K562 (cell line): Measurements from ENCODE around the gene JPH3. TPM values are rescaled to one million over a fixed set of nuclear protein-coding genes. Genes with fewer than 3 reads are reported as not detected.
A peak's percentile ranks its signal among the peaks of the same experiment; 100 is the strongest.

Source experiments
- ATAC-seq: fragments of 200-7000 bp; cut with Tn5 transposase; 3 replicates; pipeline ENCODE4 v1.9.1; 2020; ENCODE audit warnings: moderate library complexity
- BruUV-seq: library from RNA; stranded (reverse); fragments of 400-500 nt; replicated peaks from 2 replicates; lab custom pipeline; 2021; lab: Mats Ljungman, UMichigan
- CTCF ChIA-PET: fragments of 300-600 bp; formaldehyde crosslinking; extraction: SDS; loops from one replicate; lab custom pipeline; 2021; ENCODE audit warnings: low intra/inter-chr PET ratio; lab: Yijun Ruan, JAX
- POLR2A ChIA-PET: fragments of 300-600, 350-650 bp; sonication (Branson Sonifier 250); formaldehyde crosslinking; extraction: SDS; loops from one replicate; lab custom pipeline; 2021; ENCODE audit warnings: antibody characterized with exemption, inconsistent platforms; lab: Yijun Ruan, JAX
- DNase-seq, 4 experiments: peaks; one replicate each; pipeline versions ENCODE4 v3.0.0 to v3.0.0-alpha.2; 2011 to 2018; ENCODE audit warnings: low spot score in 3 of 4, mixed read lengths in 3 of 4; ENCODE audit errors: extremely low read depth in 1 of 4
- FAIRE-seq: peaks from 2 replicates; lab custom pipeline; 2011; peaks lifted over from hg19 to GRCh38; lab: Jason Lieb, UNC
- H2AFZ ChIP-seq: 2 replicates; pipeline ENCODE4 v1.6.0; 2011; ENCODE audit warnings: low read depth, low read length, control low read depth, inconsistent platforms
- H3K27ac ChIP-seq: fragments of 200-600 bp; 3 replicates; pipeline ENCODE4 v1.8.0; 2011; ENCODE audit warnings: low read depth, mild to moderate bottlenecking, control low read depth, inconsistent platforms, low read length, moderate library complexity, mixed read lengths; ENCODE audit errors: extremely low read depth
- H3K27me3 ChIP-seq, 2 experiments: fragments of 300-600 bp in 1 of 2; 2 replicates in 1 of 2; 3 replicates in 1 of 2; pipeline versions ENCODE4 v1.6.0 to v1.8.0; 2011; ENCODE audit warnings: inconsistent platforms in 2 of 2, low read length in 2 of 2, mild to moderate bottlenecking in 1 of 2, mixed read lengths in 1 of 2, moderate library complexity in 1 of 2; ENCODE audit not compliant: control insufficient read depth in 2 of 2, insufficient read depth in 2 of 2
- H3K36me3 ChIP-seq: fragments of 300-600 bp; 3 replicates; pipeline ENCODE4 v1.8.0; 2011; ENCODE audit warnings: mild to moderate bottlenecking, low read length, inconsistent platforms; ENCODE audit not compliant: control insufficient read depth, insufficient read depth
- H3K4me1 ChIP-seq, 2 experiments: fragments of 200-600 bp in 1 of 2; replicated peaks in 1 of 2; 2 replicates in 1 of 2; 3 replicates in 1 of 2; pipeline versions ENCODE4 v1.5.1 to v1.8.0; 2011; ENCODE audit warnings: inconsistent platforms in 2 of 2, low read length in 2 of 2, mild to moderate bottlenecking in 1 of 2, mixed read lengths in 1 of 2, moderate library complexity in 1 of 2; ENCODE audit not compliant: control insufficient read depth in 2 of 2, insufficient read depth in 2 of 2
- H3K4me2 ChIP-seq: 2 replicates; pipeline ENCODE4 v1.6.1; 2011; ENCODE audit warnings: low read length, control low read depth, inconsistent platforms, mixed read lengths; ENCODE audit not compliant: insufficient read depth
- H3K4me3 ChIP-seq: fragments of 200-600 bp; sonication (generic), shearing (Covaris generic); 2 replicates; pipeline ENCODE4 v1.5.1; 2016; ENCODE audit warnings: control low read depth, inconsistent platforms
- H3K79me2 ChIP-seq: fragments of 200-600 bp; 3 replicates; pipeline ENCODE4 v1.8.0; 2011; ENCODE audit warnings: low read length, inconsistent platforms; ENCODE audit not compliant: control insufficient read depth, insufficient read depth
- H3K9ac ChIP-seq, 2 experiments: 2 replicates each; pipeline versions ENCODE4 v1.6.0 to v1.6.1; 2011; ENCODE audit warnings: low read depth in 2 of 2, low read length in 2 of 2, control low read depth in 1 of 2, inconsistent platforms in 1 of 2, mild to moderate bottlenecking in 1 of 2, mixed read lengths in 1 of 2; ENCODE audit not compliant: insufficient read depth in 1 of 2
- H3K9me1 ChIP-seq: one replicate; pipeline ENCODE4 v1.6.0; 2011; ENCODE audit warnings: inconsistent platforms, mild to moderate bottlenecking, low read length, moderate library complexity; ENCODE audit not compliant: control insufficient read depth, insufficient read depth
- H3K9me3 ChIP-seq: replicated peaks from 2 replicates; pipeline ENCODE4 v1.5.1; 2011; ENCODE audit warnings: low read depth, low read length, inconsistent platforms; ENCODE audit not compliant: control insufficient read depth, insufficient read depth
- H4K20me1 ChIP-seq: replicated peaks from 2 replicates; pipeline ENCODE4 v1.6.1; 2011; ENCODE audit warnings: low read length, inconsistent platforms, mixed read lengths; ENCODE audit not compliant: control insufficient read depth, insufficient read depth
- E2F3 ChIP-seq: fragments of 250-450 bp; sonication (Bioruptor Pico); IDR thresholded peaks from 2 replicates; pipeline ENCODE4 v1.4.0; 2020; ENCODE audit warnings: mild to moderate bottlenecking
- E4F1 ChIP-seq: fragments of 250-450 bp; sonication (Bioruptor Pico); IDR thresholded peaks from 2 replicates; pipeline ENCODE4 v1.5.0; 2021; ENCODE audit warnings: mild to moderate bottlenecking, borderline replicate concordance
- NRF1 ChIP-seq, 2 experiments: fragments of 450-650 bp; IDR thresholded peaks in 1 of 2; conservative IDR thresholded peaks in 1 of 2; 2 replicates each; pipeline ENCODE4 v1.6.1; 2014; ENCODE audit warnings: mild to moderate bottlenecking in 2 of 2
- PHF21A ChIP-seq: fragments of 450-650 bp; IDR thresholded peaks from 2 replicates; pipeline ENCODE4 v1.6.1; 2017; ENCODE audit warnings: low read depth, borderline replicate concordance
- RBFOX2 ChIP-seq: fragments of 200-400 bp; formaldehyde crosslinking; IDR thresholded peaks from 2 replicates; pipeline ENCODE4 v1.6.1; 2017; ENCODE audit warnings: low read depth, mild to moderate bottlenecking, low read length, moderate library complexity
- SUPT5H ChIP-seq: fragments of 450-650 bp; IDR thresholded peaks from 2 replicates; pipeline ENCODE4 v1.6.1; 2016
- TRIM24 ChIP-seq, 2 experiments: fragments of 450-650 bp; IDR thresholded peaks; 2 replicates each; pipeline ENCODE4 v1.6.1; 2016
- ZHX1 ChIP-seq: fragments of 150-350 bp; conservative IDR thresholded peaks from 2 replicates; pipeline ENCODE4 v1.6.1; 2014; ENCODE audit warnings: low read length
- ZNF174 ChIP-seq: fragments of 250-450 bp; sonication (Bioruptor Pico); IDR thresholded peaks from 2 replicates; pipeline ENCODE4 v1.4.0; 2020; ENCODE audit warnings: mild to moderate bottlenecking
- ZNF217 ChIP-seq: sonication (generic); formaldehyde crosslinking; IDR thresholded peaks from 2 replicates; pipeline ENCODE4 v1.8.0; 2022; ENCODE audit warnings: mild to moderate bottlenecking, missing genetic modification reagents
- ZNF263 ChIP-seq: sonication (generic); formaldehyde crosslinking; IDR thresholded peaks from 2 replicates; pipeline ENCODE4 v1.8.0; 2022; ENCODE audit warnings: mild to moderate bottlenecking, missing genetic modification reagents, borderline replicate concordance
- ZNF274 ChIP-seq: IDR thresholded peaks from 2 replicates; pipeline ENCODE4 v1.6.1; 2011; ENCODE audit warnings: low read depth, mild to moderate bottlenecking, low read length, moderate library complexity, borderline replicate concordance
- ZNF354B ChIP-seq: fragments of 250-450 bp; sonication (Bioruptor Pico); IDR thresholded peaks from 2 replicates; pipeline ENCODE4 v1.4.0; 2020
- WGBS: fragments of 100-300 bp; shearing (Covaris generic); methylation state at CpG from one replicate; pipeline ENCODE4 v1.1.6; 2016; ENCODE audit warnings: low coverage, mixed read lengths; ENCODE audit not compliant: insufficient coverage; ENCODE audit errors: missing lambda C conversion rate; 5-methylcytosine and 5-hydroxymethylcytosine counted together
- in situ Hi-C: fragments of 300-500 bp; cut with MboI; formaldehyde crosslinking; loops from 4 replicates; pipeline ENCODE4 v1.15.0; 2018; ENCODE audit warnings: inconsistent platforms, mixed read lengths
- intact Hi-C: fragments of 100-400 bp; cut with micrococcal nuclease; formaldehyde crosslinking; loops from 2 replicates; pipeline ENCODE4 v1.14.2; 2022
- polyA plus RNA-seq, 8 experiments: library from polyadenylated mRNA; depleted of rRNA in 4 of 8; stranded (reverse) in 5 of 8; unstranded in 3 of 8; fragments of >200 nt; fragmentation: Nextera tagmentation in 2 of 8; fragmentation: Illumina TruSeq in 1 of 8; extraction: Ambion mirVana in 2 of 8; extraction: Trizol in 1 of 8; gene quantifications; 2 replicates each; pipeline versions ENCODE4 v1.2.1 to v1.2.3, GENCODE V29; 2011 to 2014; ENCODE audit warnings: inconsistent platforms in 1 of 8, missing spikeins in 1 of 8
- total RNA-seq, 7 experiments: library from RNA; depleted of rRNA in 6 of 7; stranded (reverse); fragments of >200 nt in 6 of 7; fragmentation: Illumina TruSeq in 2 of 7; extraction: Trizol in 2 of 7; gene quantifications; 2 replicates each; pipeline versions ENCODE4 v1.2.1 to v1.2.3, GENCODE V29; 2011 to 2021; ENCODE audit warnings: low replicate concordance in 1 of 7

JPH3 gene
- total and polyA plus RNA-seq, 9 of the 15 experiments (the other 6 are each of a cell fraction or from before 2014, with no cell fraction given), result 0.01 TPM; not detected in 8

DNA sequence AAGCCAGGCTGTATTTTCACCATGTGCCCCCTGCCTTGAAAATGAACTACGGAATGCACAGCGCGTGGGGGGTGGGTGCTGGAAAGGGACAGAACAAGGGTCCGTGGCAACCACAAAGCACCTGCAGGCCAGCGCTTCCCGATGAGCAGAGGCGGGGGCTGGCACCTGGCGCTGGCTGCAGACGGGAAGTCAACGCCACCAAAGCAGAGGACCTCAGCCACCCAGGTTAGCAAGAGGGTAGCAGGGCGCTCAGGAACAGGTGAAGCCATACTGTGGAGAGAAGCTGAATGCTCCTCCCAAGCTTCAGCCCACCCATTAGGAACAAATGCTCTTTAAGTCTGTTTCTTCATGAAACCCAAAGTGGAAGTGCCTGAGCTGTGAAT lies 98.8 kb downstream of the JPH3 start:
- Histone ChIP-seq H3K4me3 (no peak overlapping the region), H3K9ac (peak overlapping the region in 1 of 2 experiments; percentile 4; a peak in 1 of 4 replicates), H4K20me1 (no peaks in the 10 kb centered on the region), H3K79me2 (no peaks in the 10 kb centered on the region), H2AFZ (no peak overlapping the region), H3K36me3 (peaks cover 66% of the 10 kb centered on the region; the same call in 1 of the 3 replicates), H3K4me2 (no peak overlapping the region), H3K9me1 (peaks cover 3% of the 10 kb centered on the region), H3K9me3 (no peaks in the 10 kb centered on the region), H3K4me1 (peaks cover 0 to 42% of the 10 kb centered on the region in 2 experiments; a peak in 2 of 5 replicates), H3K27ac (no peak overlapping the region), H3K27me3 (no peaks in the 10 kb centered on the region)
- no peak for DNase-seq
- intact Hi-C loops, result no loop called here
- in situ Hi-C loops, result no loop called here
- ChIA-PET POLR2A (no interaction called here), CTCF (no interaction called here)
- peak; percentile 10; the same call in 1 of the 2 replicates for TF ChIP-seq ZNF263 (CRISPR knock-in tag)
- TF ChIP-seq E2F3 (CRISPR knock-in tag), result no peak
- 95% methylated on average over 11 of the region's 11 CpGs for WGBS
- BruUV-seq, result no TSS peak
- FAIRE-seq, result no peak
- no peak for ATAC-seq

DNA sequence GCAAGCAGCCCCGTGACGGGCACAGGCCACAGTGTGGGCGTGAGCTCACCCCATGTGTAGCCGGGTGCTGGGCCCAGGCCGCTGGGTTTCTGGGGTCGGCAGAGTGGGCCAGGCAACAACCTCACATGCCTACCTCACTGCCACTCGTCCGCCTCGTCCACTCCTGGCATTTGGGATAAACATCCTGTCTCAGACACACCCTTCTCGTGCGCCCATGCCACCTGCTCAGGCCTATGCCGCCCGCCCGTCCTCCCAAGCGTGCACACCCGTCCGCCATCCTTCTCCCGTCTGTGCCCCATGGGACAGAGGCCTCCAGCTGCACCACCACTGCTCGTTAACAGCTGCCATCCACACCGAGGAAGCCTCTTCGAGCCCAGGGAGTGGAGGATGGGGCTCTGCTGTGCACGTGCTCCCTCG lies 99.2 kb downstream of the JPH3 start:
- Histone ChIP-seq H3K4me3 (no peak overlapping the region), H3K27ac (no peak overlapping the region), H2AFZ (no peak overlapping the region), H3K27me3 (no peaks in the 10 kb centered on the region), H3K9ac (no peak overlapping the region; a peak in 1 of 4 replicates), H3K4me1 (peaks cover 0 to 46% of the 10 kb centered on the region in 2 experiments; a peak in 2 of 5 replicates), H3K4me2 (no peak overlapping the region), H3K9me1 (peaks cover 3% of the 10 kb centered on the region), H3K36me3 (peaks cover 66% of the 10 kb centered on the region; the same call in 1 of the 3 replicates), H3K79me2 (no peaks in the 10 kb centered on the region), H3K9me3 (no peaks in the 10 kb centered on the region), H4K20me1 (no peaks in the 10 kb centered on the region)
- 97% methylated on average over 22 of the region's 23 CpGs for WGBS
- no peak for DNase-seq
- intact Hi-C loops (no loop called here), in situ Hi-C loops (no loop called here)
- no TSS peak for BruUV-seq
- POLR2A ChIA-PET, result no interaction called here
- CTCF ChIA-PET, result no interaction called here
- ATAC-seq, result no peak
- FAIRE-seq, result no peak
- TF ChIP-seq RBFOX2, result no peak
- TF ChIP-seq E4F1 (CRISPR knock-in tag), result no peak
- no peak for TF ChIP-seq ZNF354B (CRISPR knock-in tag)
- TF ChIP-seq SUPT5H, result no peak
- TF ChIP-seq ZNF274, result no peak
- TF ChIP-seq ZNF217 (CRISPR knock-in tag), result no peak
- TF ChIP-seq ZHX1, result no peak
- TF ChIP-seq ZNF174 (CRISPR knock-in tag), result no peak
- TF ChIP-seq PHF21A, result no peak
- no peak for TF ChIP-seq TRIM24 (IDR thresholded peaks at IDR 0.05)
- no peak for TF ChIP-seq NRF1 (conservative IDR thresholded peaks at IDR 0.05 in 1 of 2, IDR thresholded peaks at IDR 0.05 in 1 of 2)
